GM12878 (cell line): ENCODE results near the gene LIN37. TPM values are rescaled to one million over a fixed set of nuclear protein-coding genes. Genes with fewer than 3 reads are reported as not detected.

Source experiments
- CBFB ChIP-seq: IDR thresholded peaks from 2 replicates; pipeline ENCODE4 v1.6.1; 2016; ENCODE audit warnings: antibody characterized with exemption, low read depth
- CUX1 ChIP-seq: IDR thresholded peaks from 2 replicates; pipeline ENCODE4 v1.6.1; 2012; ENCODE audit warnings: improper control_type of control experiment, low read depth, low read length; ENCODE audit not compliant: insufficient replicate concordance
- DPF2 ChIP-seq: fragments of 450-650 bp; IDR thresholded peaks from 2 replicates; pipeline ENCODE4 v1.6.1; 2017; ENCODE audit warnings: mild to moderate bottlenecking
- EED ChIP-seq: sonication (generic); IDR thresholded peaks from 2 replicates; pipeline ENCODE4 v1.6.1; 2016; ENCODE audit warnings: antibody characterized with exemption, low read depth
- ELK1 ChIP-seq: IDR thresholded peaks from 2 replicates; pipeline ENCODE4 v1.6.1; 2012; ENCODE audit warnings: low read depth, low read length, improper control_type of control experiment
- ESRRA ChIP-seq: IDR thresholded peaks from 2 replicates; pipeline ENCODE4 v1.6.1; 2012; ENCODE audit warnings: mild to moderate bottlenecking, low read length, improper control_type of control experiment
- FOS ChIP-seq: IDR thresholded peaks from 3 replicates; pipeline ENCODE4 v1.6.1; 2011; ENCODE audit warnings: borderline replicate concordance; ENCODE audit not compliant: insufficient read length; ENCODE audit errors: extremely low read depth
- HDAC2 ChIP-seq: fragments of 200-600 bp; sonication (generic); IDR thresholded peaks from 2 replicates; pipeline ENCODE4 v1.6.1; 2017
- IRF3 ChIP-seq: fragments of 450-650 bp; IDR thresholded peaks from 2 replicates; pipeline ENCODE4 v1.6.1; 2014; ENCODE audit warnings: mild to moderate bottlenecking
- NRF1 ChIP-seq: conservative IDR thresholded peaks from 2 replicates; pipeline ENCODE4 v1.6.1; 2011; ENCODE audit warnings: mild to moderate bottlenecking, low read depth, low read length, improper control_type of control experiment
- POLR2AphosphoS2 ChIP-seq: IDR thresholded peaks from 2 replicates; pipeline ENCODE4 v1.6.1; 2011; ENCODE audit warnings: low read depth, mild to moderate bottlenecking, low read length, improper control_type of control experiment, moderate library complexity
- RBBP5 ChIP-seq: fragments of 200-600 bp; sonication (generic); conservative IDR thresholded peaks from 2 replicates; pipeline ENCODE4 v1.6.1; 2016
- SIN3A ChIP-seq: IDR thresholded peaks from 2 replicates; pipeline ENCODE4 v1.6.1; 2012; ENCODE audit warnings: low read depth, low read length, improper control_type of control experiment
- SMC3 ChIP-seq: IDR thresholded peaks from 2 replicates; pipeline ENCODE4 v1.6.1; 2011; ENCODE audit warnings: low read length, improper control_type of control experiment, borderline replicate concordance
- TCF12 ChIP-seq: IDR thresholded peaks from 2 replicates; pipeline ENCODE4 v1.6.1; 2011; ENCODE audit warnings: low read depth, mild to moderate bottlenecking, low read length
- ZSCAN29 ChIP-seq: fragments of 450-650 bp; IDR thresholded peaks from 2 replicates; pipeline ENCODE4 v1.6.1; 2017; ENCODE audit warnings: mild to moderate bottlenecking, moderate library complexity
- polyA plus RNA-seq, 11 experiments: library from polyadenylated mRNA; depleted of rRNA in 4 of 11; unstranded in 6 of 11; stranded (reverse) in 5 of 11; fragments of >200 nt; fragmentation: Nextera tagmentation in 4 of 11; fragmentation: Illumina TruSeq in 1 of 11; extraction: Ambion mirVana in 4 of 11; extraction: Trizol in 1 of 11; gene quantifications; 1 replicate in 1 of 11; 2 replicates in 10 of 11; pipeline versions ENCODE4 v1.2.1 to v1.2.3, GENCODE V29; 2011 to 2016; ENCODE audit warnings: inconsistent platforms in 2 of 11, missing spikeins in 2 of 11, low read depth in 1 of 11
- total RNA-seq, 4 experiments: library from RNA; depleted of rRNA in 3 of 4; stranded (reverse); fragments of >200 nt in 3 of 4; fragmentation: Illumina TruSeq in 1 of 4; extraction: Trizol in 1 of 4; gene quantifications; 2 replicates each; pipeline versions ENCODE4 v1.2.1 to v1.2.3, GENCODE V29; 2013 to 2021
- TF ChIP-seq, protein P1 (sequence below): fragments of 450-650 bp; conservative IDR thresholded peaks from 2 replicates; pipeline ENCODE4 v1.6.1; 2017; ENCODE audit warnings: mild to moderate bottlenecking, moderate library complexity
- TF ChIP-seq, protein P2 (sequence below): IDR thresholded peaks from 2 replicates; pipeline ENCODE4 v1.6.1; 2012; ENCODE audit warnings: low read length, inconsistent platforms

LIN37 gene
- total and polyA plus RNA-seq, 10 of the 15 experiments (the other 5 are each of a cell fraction or from before 2014, with no cell fraction given), result 0.69 to 11.9 (median 7.6) TPM

- TF ChIP-seq, protein P1, sequence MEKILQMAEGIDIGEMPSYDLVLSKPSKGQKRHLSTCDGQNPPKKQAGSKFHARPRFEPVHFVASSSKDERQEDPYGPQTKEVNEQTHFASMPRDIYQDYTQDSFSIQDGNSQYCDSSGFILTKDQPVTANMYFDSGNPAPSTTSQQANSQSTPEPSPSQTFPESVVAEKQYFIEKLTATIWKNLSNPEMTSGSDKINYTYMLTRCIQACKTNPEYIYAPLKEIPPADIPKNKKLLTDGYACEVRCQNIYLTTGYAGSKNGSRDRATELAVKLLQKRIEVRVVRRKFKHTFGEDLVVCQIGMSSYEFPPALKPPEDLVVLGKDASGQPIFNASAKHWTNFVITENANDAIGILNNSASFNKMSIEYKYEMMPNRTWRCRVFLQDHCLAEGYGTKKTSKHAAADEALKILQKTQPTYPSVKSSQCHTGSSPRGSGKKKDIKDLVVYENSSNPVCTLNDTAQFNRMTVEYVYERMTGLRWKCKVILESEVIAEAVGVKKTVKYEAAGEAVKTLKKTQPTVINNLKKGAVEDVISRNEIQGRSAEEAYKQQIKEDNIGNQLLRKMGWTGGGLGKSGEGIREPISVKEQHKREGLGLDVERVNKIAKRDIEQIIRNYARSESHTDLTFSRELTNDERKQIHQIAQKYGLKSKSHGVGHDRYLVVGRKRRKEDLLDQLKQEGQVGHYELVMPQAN, result peak; percentile 90
- TF ChIP-seq HDAC2 (no peak), ELK1 (peak; percentile 86), TCF12 (no peak), FOS (peak; percentile 72), SIN3A (peak; percentile 78; the same call in 1 of the 2 replicates), ZSCAN29 (no peak), CBFB (no peak), POLR2AphosphoS2 (0 out of 2 replicates have a peak, but pooled peaks have one; percentile 54), IRF3 (peak; percentile 89), EED (no peak), SMC3 (no peak; the same call in 1 of the 2 replicates), ESRRA (peak; percentile 74; the same call in 1 of the 2 replicates), CUX1 (no peak), NRF1 (peak; percentile 84), DPF2 (peak; percentile 98), RBBP5 (no peak)
- TF ChIP-seq, protein P2, sequence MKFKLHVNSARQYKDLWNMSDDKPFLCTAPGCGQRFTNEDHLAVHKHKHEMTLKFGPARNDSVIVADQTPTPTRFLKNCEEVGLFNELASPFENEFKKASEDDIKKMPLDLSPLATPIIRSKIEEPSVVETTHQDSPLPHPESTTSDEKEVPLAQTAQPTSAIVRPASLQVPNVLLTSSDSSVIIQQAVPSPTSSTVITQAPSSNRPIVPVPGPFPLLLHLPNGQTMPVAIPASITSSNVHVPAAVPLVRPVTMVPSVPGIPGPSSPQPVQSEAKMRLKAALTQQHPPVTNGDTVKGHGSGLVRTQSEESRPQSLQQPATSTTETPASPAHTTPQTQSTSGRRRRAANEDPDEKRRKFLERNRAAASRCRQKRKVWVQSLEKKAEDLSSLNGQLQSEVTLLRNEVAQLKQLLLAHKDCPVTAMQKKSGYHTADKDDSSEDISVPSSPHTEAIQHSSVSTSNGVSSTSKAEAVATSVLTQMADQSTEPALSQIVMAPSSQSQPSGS, result no peak
Measured at GRCh38 chr19:35748106-35749020, at the start of gene LIN37 (continued).
